HTR-8/SVneo (cell line): ENCODE results near the gene CMIP.

Experiments
- DNase-seq: peaks from one replicate; pipeline ENCODE4 v3.0.0; 2011; ENCODE audit warnings: low spot score, mixed read lengths; ENCODE audit not compliant: insufficient read length
- FAIRE-seq: peaks from 2 replicates; lab custom pipeline; 2011; peaks lifted over from hg19 to GRCh38; lab: Jason Lieb, UNC

The CMIP gene

GRCh38 chr16:81445966-81446906 lies 1.6 kb downstream of the CMIP start:
- DNase-seq (no peak), FAIRE-seq (peak; percentile 38)

- DNase-seq, result no peak
- FAIRE-seq, result no peak
Measured at GRCh38 chr16:81446907-81447268, 2.3 kb downstream of the CMIP start.

GRCh38 chr16:81447383-81448101 lies 2.9 kb downstream of the CMIP start:
- DNase-seq (no peak), FAIRE-seq (no peak)

- FAIRE-seq, result no peak
- DNase-seq, result no peak
Measured at GRCh38 chr16:81448154-81449131, 3.8 kb downstream of the CMIP start.

GRCh38 chr16:81449241-81449640 lies 4.6 kb downstream of the CMIP start:
- DNase-seq, result no peak
- no peak for FAIRE-seq

GRCh38 chr16:81449899-81450608 lies 5.4 kb downstream of the CMIP start:
- DNase-seq (no peak), FAIRE-seq (no peak)

- FAIRE-seq, result no peak
- no peak for DNase-seq
Measured at GRCh38 chr16:81450783-81451491, 6.3 kb downstream of the CMIP start.

GRCh38 chr16:81451753-81452680 lies 7.4 kb downstream of the CMIP start:
- DNase-seq (no peak), FAIRE-seq (no peak)

GRCh38 chr16:81453091-81453728 lies 8.6 kb downstream of the CMIP start:
- FAIRE-seq, result no peak
- no peak for DNase-seq

- no peak for DNase-seq
- FAIRE-seq, result no peak
Measured at GRCh38 chr16:81454044-81454443, 9.4 kb downstream of the CMIP start.

- FAIRE-seq (no peak), DNase-seq (no peak)
Measured at GRCh38 chr16:81455006-81455405, 10.4 kb downstream of the CMIP start.

GRCh38 chr16:81455720-81456494 lies 11.3 kb downstream of the CMIP start:
- DNase-seq (no peak), FAIRE-seq (no peak)

GRCh38 chr16:81456523-81457325 lies 12.1 kb downstream of the CMIP start:
- FAIRE-seq (no peak), DNase-seq (no peak)

- FAIRE-seq (no peak), DNase-seq (peak; percentile 69)
Measured at GRCh38 chr16:81457326-81458133, 12.9 kb downstream of the CMIP start.

GRCh38 chr16:81458149-81458669 lies 13.6 kb downstream of the CMIP start:
- FAIRE-seq (no peak), DNase-seq (no peak)
